Fibroblast of lung (primary cell): ENCODE results near the gene RNF112.

Experiments used
- CTCF ChIP-seq, 2 donors: IDR thresholded peaks in 1 of 2; conservative IDR thresholded peaks in 1 of 2; 1 replicate in 1 of 2; 2 replicates in 1 of 2; pipeline ENCODE4 v1.5.1; 2011 to 2012; ENCODE audit warnings: low read length in 2 of 2, control low read depth in 1 of 2, inconsistent platforms in 1 of 2, low read depth in 1 of 2, mild to moderate bottlenecking in 1 of 2
- EZH2 ChIP-seq: IDR thresholded peaks from 2 replicates; pipeline ENCODE4 v1.5.1; 2012; ENCODE audit warnings: low read length, control low read depth, mild to moderate bottlenecking; ENCODE audit errors: missing control alignments

GRCh38 chr17:19383681-19384470, 27.2 kb upstream of the RNF112 start:
- TF ChIP-seq CTCF (conservative IDR thresholded peaks at IDR 0.05 in 1 of 2, IDR thresholded peaks at IDR 0.05 in 1 of 2; ENCODE audit: low read depth in 1 of 2, low read length in 2 of 2) = no peak
- no peak for TF ChIP-seq EZH2
